ENCODE measurements around the gene TLR3.
A peak's percentile ranks its signal among the peaks of the same experiment; 100 is the strongest.
"Not testable (repeated sequence)": the region's sequence is repeated elsewhere in the genome, so short reads cannot be mapped to it uniquely, and the experiment has no call there.

TLR3 gene

DNA sequence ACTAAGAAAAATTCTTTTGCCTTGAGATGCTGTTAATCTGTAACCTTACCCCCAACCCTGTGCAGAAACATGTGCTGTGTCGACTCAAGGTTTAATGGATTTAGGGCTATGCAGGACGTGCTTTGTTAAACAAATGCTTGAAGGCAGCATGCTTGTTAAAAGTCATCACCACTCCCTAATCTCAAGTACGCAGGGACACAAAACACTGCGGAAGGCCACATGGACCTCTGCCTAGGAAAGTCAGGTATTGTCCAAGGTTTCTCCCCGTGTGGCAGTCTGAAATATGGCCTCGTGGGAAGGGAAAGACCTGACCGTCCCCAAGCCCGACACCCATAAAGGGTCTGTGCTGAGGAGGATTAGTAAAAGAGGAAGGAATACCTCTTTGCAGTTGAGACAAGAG, 18.8 kb upstream of the TLR3 start:
- ATAC-seq = not testable (repeated sequence)

DNA sequence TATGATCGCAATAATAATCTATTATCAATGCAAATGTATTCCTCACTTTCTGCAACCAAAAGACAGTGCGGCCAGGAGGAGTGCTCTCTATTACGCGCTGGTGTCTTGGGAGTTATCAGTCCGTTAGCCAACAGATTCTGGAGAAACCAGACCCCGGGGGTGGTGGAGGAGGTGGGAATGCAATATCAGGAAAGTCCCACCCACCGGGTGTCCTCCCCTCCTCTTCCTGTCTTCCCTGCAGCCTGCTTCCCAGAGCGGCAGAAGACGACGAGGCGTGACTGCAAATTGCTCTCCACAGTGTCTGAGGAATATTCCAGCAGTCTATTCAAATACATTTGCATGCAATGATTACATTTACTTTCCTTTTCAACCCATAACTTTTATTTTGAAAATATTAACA, 17.9 kb upstream of the TLR3 start:
- ATAC-seq = no peak

DNA sequence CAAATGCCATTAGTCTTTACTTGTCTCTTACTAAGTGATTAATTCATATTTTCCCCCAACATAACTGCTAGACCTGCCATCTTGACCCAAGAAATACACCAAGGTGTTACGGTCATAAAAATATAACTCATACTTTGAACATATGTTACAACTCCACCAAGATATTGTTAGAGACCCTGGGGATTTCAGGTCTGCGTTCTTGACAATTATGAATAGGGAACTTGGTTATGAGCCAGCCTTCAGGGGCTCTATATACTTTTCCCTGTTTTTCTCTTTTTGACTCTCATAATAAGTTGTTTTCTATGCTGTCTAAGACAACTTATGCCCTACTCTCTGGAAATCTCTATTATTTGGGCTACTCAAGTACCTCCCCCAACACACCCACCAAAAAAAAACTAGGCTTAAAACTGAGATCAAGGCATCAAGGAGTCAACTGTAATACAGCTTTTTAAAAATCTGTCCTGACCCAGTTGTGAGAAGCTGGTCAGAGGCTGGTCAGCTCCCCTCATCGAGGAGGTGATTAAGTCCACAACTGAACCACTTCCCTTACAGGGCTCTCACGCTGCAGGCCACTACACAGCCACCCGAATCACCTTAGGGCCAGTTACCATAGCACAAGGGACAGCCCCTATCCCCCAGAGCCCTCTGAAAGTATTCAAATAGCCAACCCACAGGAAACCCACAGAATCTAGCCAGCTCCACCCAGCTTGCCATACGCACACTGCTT, 10.5 kb upstream of the TLR3 start:
- peak; percentile 27 to 32 for ATAC-seq

DNA sequence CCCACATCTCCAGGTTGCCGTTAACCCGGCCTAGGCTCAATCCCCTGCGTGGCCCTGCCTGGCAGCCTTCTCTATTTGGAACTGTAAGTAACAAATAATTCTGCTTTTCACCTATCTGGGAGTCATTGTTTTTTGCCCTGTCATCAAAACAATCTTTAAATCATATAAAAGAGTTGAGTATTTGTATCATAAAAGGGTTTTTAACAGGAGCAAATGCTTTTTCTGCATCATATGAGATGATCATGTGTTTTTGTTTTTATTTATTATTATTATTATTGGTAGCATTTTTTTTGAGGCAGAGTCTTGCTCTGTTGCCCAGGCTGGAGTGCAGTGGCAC, 10.0 kb upstream of the TLR3 start:
- ATAC-seq = no peak

DNA sequence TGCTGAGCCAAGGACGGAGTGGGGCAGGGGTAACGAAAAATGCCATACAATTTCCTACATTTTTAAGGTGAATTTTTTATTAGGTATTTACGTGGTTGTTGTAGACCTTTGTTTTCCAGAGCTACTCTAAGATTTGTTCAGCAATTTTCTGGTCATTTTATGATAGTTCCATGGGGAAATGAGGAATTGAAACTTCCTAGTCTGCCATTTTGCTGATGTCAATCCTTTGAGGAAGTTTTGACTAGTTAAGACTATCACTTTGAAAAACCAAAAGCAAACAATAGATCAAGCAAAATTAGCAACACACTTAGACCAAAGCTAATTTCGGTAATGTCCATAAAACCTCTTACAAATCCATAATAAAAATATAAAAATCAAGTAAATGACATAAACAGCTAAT, 7.0 kb upstream of the TLR3 start:
- ATAC-seq = no peak

DNA sequence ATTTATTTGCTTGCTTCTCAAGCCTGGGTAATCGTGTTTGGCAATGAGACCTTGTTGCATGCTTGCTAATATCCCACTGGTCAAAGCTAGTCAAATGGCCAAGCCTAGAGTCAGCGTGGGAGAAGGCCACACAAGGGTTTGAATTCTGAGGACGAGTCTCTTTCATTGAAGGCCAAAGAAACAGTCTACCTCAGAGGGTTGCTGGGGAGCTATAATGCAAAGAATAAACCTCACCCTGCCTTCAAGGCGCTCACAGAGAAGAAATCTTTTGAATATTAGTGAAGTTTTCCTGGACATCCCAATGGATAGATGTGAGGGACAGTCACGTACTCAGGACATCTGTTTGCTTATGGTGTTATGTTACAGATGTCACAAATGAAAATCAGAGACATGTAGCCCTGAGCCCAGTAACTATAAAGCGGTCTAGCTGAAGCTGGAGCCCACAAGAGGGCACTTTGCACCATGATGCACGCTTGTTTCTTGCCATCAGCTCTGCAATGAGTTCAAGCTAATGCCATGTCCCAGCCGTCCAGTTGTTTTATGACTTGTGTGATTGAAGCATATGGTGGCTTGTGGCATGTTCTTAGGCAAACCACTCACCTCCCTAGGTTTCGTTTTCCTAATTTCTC, 1.1 kb upstream of the TLR3 start:
- ATAC-seq = peak in 1 of 2 donors; percentile 45

DNA sequence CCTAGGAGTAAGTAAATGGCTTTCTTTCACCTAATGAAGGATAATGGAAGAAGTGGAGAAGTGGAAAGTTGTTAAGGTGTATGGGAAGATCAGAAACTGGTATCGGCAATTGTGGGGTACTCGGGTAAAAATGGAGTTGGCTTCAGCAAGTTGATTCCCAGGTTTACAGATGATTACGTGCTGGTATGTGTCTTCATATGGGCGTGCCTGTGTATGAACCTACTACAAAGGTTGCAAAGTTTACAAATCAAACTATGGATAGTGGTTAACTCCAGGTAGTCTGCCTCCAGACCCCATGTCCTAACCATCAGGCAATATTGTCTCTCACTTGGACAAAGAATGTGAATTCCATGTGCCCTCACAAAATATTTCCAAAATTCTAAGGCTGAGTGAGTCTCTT, 773 bp downstream of the TLR3 start:
- no peak for ATAC-seq

DNA sequence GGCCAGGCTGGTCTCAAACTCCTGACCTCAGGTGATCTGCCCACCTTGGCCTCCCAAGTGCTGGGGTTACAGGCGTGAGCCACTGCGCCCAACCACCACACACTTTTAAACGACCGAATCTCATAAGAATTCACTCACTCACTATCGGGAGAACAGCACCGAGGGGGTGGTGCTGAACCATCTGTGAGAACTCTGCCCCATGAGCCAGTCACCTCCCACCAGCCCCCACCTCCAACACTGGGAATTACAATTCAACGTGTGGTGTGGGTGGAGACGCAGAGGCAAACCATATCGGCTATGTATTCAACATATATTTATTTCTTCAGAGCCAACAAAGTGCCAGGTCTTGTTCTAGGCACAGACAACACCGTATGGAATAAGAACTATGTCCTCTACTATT, 3.6 kb downstream of the TLR3 start:
- ATAC-seq = no peak

DNA sequence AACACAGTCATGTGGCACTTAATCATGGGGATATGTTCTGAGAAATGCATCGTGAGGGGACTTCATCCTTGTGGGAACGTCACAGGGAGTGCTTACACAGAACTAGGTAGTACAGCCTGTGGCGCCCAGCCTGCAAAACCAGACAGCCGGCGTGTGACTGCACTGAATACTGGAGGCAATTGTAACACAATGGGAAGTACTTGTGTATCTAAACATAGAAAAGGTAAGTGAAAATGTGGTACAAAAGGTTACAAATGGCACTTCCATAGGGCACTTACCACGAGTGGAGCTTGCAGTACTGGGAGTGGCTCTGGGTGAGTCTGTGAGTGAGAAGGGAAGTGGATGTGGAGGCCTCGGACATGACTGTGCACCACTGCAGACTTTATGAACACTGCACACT, 5.2 kb downstream of the TLR3 start:
- no peak for ATAC-seq

DNA sequence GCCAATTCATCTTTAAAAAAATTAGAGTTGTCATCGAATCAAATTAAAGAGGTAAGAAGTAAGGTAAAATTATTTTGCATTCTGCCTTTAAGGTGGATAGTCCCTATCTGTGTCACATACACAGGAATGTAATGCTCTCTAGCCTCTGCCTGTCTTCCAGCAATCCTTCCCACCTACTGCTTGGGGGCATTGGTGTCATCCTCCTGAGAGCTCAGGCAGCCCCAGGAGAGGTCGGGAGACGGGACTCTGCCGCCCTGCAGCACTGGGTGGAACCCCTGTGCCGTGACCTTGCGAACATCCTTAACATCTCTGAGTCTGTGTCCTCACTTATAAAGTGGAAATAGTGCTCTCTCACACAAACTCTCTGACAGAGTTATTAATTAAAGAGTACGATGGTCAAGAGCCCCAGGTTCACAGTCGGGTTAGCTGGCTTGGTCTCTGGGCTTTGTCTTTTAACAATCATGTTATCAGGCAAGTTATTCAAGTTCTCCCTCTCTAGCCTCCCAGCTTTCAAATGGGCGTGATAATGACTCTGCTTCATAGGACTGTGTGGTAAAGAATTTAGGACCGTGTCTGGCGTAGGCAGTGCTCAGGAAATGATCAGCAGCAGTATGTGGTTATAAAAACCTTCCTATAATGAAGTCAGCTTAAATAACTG, 10.2 kb downstream of the TLR3 start:
- no peak for ATAC-seq

DNA sequence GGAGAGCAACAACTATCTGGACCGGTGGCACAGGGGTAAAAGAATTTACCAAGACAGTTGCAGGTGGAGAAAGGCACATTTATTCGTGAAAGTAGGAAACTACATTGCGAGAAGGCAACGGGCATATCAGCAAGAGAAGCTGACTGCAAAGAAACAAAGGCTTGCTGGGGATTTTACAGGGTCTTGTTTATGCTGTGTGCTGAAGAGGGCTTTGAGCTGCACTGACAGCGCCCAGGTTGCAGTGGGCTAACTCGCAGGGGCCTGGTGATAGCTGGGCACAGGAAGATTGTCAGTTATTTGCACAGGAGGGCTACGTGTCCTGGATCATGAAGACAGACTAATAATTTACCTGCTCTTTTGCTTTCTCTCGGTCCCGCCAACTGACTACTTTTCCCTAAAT, 10.7 kb downstream of the TLR3 start:
- no peak for ATAC-seq

DNA sequence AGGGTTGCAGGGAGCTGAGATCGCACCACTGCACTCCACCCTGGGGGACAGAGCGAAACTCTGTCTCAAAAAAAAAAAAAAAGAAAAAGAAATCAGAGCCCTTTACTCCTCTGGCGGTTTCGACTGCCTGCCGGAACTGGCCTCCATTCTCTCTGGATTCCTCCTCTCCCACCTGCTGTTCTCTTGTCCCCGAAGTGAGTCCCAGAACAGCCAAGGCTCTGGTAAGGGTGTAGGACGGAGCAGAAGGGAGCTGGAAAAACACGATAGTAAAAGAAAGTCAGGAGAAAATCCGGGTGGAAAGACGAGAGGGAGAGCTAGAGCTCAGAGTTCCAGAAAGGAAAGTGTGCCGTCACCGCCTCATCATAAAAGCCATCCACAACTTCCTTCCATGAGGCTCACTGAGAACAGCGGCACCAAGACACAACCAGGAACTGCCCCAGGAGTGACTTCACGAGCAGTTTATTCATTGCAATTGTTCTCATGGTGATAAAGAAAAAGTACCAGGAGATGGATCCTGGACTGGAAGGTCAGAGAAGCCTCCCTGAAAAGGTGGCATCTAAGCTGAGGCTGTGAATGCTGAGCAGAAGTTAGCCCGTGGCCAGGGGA, 12.3 kb downstream of the TLR3 start:
- no peak for ATAC-seq

DNA sequence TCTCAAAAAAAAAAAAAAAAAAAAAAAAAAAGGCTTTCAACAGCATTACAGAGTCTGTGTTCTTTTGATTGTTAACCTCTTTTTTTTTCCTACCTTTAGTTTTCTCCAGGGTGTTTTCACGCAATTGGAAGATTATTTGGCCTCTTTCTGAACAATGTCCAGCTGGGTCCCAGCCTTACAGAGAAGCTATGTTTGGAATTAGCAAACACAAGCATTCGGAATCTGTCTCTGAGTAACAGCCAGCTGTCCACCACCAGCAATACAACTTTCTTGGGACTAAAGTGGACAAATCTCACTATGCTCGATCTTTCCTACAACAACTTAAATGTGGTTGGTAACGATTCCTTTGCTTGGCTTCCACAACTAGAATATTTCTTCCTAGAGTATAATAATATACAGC, 13.3 kb downstream of the TLR3 start:
- no peak for ATAC-seq

DNA sequence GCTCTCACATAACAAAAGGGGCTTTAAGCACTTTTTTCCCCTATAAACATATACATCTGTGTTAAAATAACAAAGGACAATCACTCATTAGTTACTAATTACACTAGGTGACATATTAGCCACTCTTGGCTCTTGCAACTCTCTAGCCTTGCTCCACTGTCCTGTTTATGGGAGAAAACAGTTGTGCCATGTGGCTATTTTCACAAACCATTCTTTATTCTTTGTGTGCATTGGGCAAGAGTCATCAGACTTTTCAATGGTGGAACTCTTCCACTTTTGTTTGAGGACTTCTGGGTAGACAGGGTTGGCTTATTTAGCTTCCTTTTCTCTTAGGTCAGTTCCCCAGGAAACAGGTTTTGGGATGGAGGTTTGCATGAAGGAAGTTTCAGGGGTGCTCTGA, 19.6 kb downstream of the TLR3 start:
- ATAC-seq = no peak

DNA sequence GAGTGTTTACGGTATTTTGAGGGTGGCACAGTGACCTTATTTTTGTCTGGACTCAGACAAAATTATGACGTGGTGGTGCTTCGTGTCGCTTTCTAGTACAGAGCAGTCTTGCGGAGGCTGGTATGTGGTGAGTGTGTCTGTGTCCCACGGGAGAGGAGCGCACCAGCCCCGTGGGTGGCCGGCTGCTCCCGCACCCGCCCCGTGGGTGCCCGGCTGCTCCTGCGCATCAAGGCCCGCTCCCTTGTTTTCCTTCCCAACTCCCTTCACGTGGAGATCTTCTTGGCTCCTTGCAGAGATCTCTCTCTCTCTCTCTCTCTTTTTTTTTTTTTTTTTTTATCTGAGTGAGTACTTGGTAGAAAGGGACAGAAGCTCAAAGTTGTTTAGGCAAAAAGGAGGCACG, 23.3 kb downstream of the TLR3 start:
- no peak for ATAC-seq

DNA sequence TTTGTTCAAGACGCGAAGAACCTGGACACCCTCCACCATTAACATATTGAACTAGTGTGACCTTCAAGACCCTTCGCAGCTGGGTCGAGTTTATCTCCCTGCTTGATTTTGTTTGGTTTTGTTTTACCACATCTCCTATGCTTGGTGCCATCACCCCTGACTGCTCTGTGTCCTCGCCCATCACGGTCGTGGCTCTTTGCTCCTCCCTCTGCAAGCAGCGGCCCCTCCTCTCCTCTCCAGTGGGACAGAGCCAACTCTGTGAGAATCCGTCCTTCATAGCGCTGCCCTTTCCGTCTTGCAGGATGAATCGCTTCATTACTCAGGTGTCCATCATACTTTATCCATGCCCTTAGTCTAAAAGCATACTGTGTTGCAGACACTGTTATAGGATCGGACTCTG, 26.4 kb downstream of the TLR3 start:
- no peak for ATAC-seq

DNA sequence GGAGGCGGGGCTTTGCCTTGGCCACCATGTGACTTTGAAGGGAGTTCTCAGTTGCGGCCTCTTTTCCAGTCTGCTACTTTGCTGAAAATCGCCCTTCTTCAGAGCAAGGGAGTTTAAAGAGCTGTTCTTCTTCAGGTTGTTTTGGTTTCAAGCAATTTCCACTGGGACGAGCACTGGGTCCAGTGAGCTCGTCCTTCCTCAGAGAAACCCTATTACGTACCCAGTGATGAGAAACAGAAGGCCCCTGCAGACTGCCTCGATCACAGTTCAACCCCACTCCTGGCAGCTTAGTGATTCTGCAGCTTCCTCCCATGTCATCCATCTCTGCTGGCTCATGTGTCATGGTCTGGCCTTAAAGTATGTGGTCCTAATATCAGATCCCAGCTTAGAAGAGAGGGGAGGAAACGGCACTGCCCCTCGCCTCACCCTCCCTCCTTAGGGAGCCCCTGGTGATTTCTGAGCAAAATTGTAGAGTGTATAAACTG, 27.8 kb downstream of the TLR3 start:
- ATAC-seq = no peak

DNA sequence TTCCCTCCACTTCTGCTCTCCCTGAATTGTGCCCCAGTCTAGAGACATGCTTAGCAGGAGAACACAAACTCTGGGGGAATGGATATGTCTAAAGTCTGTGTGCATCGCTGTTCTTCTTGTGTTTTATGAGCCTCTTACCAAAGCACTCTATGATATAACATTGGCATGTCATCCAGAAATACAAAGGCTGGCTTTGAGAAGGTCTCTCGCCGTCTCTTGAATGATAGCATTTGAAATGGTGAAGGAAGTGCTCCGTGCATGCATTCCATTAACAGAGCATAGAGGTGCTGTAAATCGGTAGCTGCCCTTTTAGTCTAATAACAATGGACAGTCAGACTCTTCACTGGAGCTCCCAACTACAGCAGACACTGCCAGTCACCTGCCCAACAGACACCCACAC, 28.4 kb downstream of the TLR3 start:
- no peak for ATAC-seq

DNA sequence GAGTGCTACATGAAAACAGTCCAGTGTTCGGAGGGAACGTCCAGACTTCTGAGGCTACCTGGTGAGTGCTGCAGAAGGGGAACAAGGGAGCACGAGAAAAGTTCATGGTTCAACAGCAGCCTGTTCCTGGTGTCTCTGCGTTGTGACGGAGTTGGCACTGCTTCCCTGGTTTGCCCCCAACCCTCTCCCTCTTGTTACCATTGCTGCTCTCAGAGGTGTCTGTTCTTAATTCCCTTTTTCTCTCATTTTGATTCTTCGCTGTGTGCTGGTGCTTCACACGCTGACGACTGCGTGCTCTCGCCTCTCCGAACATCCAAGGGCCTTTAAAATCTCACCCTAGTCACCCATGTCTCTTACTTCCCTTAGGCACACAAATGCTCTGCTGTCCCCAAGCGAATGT, 34.0 kb downstream of the TLR3 start:
- ATAC-seq = no peak

DNA sequence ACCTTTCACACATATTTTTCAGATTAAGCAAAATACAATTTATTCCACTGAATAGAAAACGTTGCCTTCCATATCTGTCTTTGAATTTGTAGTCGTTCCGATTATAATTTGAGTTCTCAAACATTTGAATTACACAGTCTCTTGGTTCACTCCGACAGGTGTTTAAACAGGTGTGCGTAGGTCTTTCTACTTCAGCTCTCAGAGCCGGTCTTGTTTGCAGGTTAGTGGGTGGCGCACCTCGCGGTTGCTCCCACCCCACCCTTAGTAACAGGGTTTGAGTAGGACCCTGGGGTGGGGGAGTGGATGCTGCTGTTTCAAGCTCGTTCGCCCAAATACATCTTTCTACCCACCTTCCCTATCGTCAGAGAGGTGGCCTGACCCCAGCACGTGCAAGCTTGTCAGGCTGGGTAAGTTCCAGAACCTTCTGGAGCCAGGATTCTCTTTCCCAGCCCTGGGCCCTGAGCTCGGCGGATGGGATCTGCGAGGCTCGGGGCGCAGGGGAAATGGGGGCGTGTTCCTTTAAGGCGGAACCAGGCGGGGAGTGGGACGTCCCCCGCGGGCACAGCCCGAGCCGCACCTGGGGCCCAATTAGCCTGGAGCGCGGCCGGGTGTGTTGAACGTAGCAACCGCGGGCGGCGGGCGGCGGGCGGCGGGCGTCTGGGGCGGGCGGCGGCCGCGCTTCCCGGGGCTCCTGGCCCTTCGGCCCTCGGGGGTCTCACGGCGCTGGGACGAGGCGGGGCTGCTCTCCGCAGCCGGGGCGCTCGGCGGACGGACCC, 35.3 kb downstream of the TLR3 start, which contains the start of gene FAM149A:
FAM149A (plus strand) TSS at position 591 of the 776 bp plus-strand sequence.
- peak; percentile 83 to 84 for ATAC-seq

DNA sequence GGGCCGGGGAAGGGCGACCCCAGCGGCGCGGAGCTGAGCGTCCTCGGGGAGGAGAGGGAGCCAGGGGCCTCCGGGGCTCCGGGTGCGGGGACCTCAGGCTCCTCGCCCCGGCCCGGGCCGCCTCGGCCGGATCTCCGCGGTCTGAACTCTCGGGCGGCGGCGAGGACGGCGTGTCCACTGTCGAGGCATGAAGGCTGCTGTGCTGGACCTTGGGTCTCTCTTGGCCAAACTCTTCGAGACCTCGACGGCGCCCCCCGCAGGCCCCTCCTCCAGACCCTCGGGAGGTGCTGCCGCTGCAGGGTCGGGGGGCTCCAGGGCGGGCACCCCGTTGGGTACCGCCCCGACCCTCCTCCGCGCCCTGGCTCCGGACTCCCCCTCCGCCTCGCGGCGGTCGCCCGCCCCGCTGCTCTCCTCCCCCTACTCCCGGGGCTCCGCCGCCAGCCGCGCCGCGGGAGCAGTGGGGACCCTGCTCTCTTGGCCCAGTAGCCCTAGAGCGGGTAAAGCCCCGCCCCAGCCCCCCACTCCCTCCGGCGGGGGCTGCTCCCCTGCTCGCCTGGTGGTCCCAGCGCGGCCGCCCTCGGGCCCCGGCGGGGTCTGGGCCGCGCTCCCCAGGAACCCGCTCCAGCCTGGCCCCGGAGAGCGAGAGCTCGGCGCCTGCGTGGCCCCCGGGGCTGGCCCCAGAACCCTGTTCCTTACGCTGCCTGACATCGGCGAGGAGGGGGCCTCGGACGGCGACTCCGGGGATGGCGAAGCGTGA, 36.1 kb downstream of the TLR3 start:
- ATAC-seq = peak; percentile 27 to 37

DNA sequence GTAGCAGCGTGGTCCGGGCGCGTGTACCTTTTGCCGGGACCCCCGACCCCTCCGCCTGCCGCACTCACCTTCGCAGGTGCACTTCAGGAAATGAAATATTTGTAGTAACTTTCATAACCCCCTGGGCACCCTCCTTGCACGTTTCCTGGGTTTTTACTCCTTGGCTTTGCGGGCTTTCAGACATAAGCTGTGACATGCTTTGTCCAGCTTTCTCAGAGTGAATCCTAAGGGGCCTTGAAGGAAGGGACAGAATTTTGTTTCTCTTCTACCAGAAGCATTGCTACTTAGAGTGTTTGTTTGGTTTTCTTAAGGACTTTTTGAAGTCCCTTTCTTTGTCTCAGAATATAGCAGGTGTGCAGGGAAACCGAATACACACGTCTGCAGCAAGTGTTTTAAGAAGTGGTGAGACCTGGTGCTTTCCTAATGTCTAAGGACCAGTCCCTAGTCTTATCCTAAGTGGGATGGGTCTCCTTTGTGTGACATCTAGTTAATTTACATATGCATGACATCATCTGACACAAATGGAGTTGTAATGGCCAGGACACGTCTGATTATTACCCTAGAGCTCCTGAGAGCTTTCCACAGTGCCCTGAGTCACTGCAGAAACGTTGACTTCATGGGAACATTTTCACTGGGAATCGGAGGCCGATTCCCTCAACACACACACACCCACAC, 36.8 kb downstream of the TLR3 start:
- no peak for ATAC-seq

All from activated CD4-positive, CD25-positive, alpha-beta regulatory T cell treated with anti-CD3 and anti-CD28 coated beads, Interleukin-2, amount 50 U/mL, for 24 hours (primary cell).